Thymus (tissue), 11 donors: ENCODE data around the gene HMOX2. TPM values are rescaled to one million over a fixed set of nuclear protein-coding genes. Genes with fewer than 3 reads are reported as not detected.
A peak's percentile ranks its signal among the peaks of the same experiment; 100 is the strongest.

Source experiments
- DNase-seq, 9 donors: peaks; one replicate each; pipeline ENCODE4 v3.0.0-alpha.2; 2013; ENCODE audit warnings: low spot score in 9 of 9, low read depth in 6 of 9, missing footprints in 1 of 9
- H3K27ac ChIP-seq, 2 donors: one replicate each; pipeline ENCODE4 v1.5.1; 2013; ENCODE audit warnings: control low read depth in 1 of 2, low read depth in 1 of 2, low read length in 1 of 2, mild to moderate bottlenecking in 1 of 2, moderate library complexity in 1 of 2
- H3K27me3 ChIP-seq, 2 donors: one replicate each; pipeline ENCODE4 v1.5.1; 2013; ENCODE audit warnings: low read length in 1 of 2; ENCODE audit not compliant: control insufficient read depth in 2 of 2, insufficient read depth in 1 of 2
- H3K36me3 ChIP-seq, 2 donors: one replicate each; pipeline ENCODE4 v1.5.1; 2013; ENCODE audit warnings: low read length in 1 of 2, mild to moderate bottlenecking in 1 of 2, moderate library complexity in 1 of 2; ENCODE audit not compliant: control insufficient read depth in 2 of 2, insufficient read depth in 2 of 2
- H3K4me1 ChIP-seq, 2 donors: one replicate each; pipeline ENCODE4 v1.5.1; 2013; ENCODE audit warnings: low read length in 2 of 2; ENCODE audit not compliant: control insufficient read depth in 2 of 2, insufficient read depth in 2 of 2
- H3K4me3 ChIP-seq, 2 donors: one replicate each; pipeline ENCODE4 v1.5.1; 2013; ENCODE audit warnings: low read length in 2 of 2, control low read depth in 1 of 2, mild to moderate bottlenecking in 1 of 2
- H3K9me3 ChIP-seq, 2 donors: one replicate each; pipeline ENCODE4 v1.5.1; 2013; ENCODE audit warnings: low read length in 1 of 2, mild to moderate bottlenecking in 1 of 2; ENCODE audit not compliant: control insufficient read depth in 2 of 2, insufficient read depth in 1 of 2
- WGBS: extraction: QIAGEN DNeasy Blood & Tissue Kit; methylation state at CpG from one replicate; pipeline ENCODE4 v1.1.7; 2013; 5-methylcytosine and 5-hydroxymethylcytosine counted together
- polyA plus RNA-seq: library from polyadenylated mRNA; stranded (reverse); fragments of 200-250 nt; gene quantifications from one replicate; pipeline ENCODE4 v1.2.3, GENCODE V29; 2013
- total RNA-seq: library from RNA; stranded (reverse); fragments of 120-200 nt; gene quantifications from one replicate; pipeline ENCODE4 v1.2.4, GENCODE V29; 2013
- donor health status: healthy.

Gene HMOX2
- total and polyA plus RNA-seq, 2 donors = 38.3 to 54.0 TPM

DNA sequence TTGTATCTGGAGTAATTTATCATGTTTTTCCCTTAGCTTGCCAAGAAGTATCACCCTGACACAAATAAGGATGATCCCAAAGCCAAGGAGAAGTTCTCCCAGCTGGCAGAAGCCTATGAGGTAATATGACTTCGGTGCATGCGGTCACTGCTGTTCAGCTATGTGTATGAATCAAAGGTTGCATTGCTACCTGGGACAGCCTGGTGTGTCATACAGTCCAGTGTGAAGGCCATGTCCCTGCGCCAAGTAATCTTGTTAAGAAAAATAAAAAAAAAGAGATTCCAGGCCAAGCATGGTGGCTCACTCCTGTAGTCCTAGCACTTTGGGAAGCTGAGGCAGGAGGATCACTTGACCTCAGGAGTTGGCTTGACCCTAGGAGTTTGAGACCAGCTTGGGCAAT is 38.8 kb upstream of the HMOX2 start:
- DNase-seq = no peak
- H3K4me1 ChIP-seq = no peaks in the 10 kb centered on the region
- no peak overlapping the region for H3K27ac ChIP-seq
- no peaks in the 10 kb centered on the region for H3K9me3 ChIP-seq
- H3K27me3 ChIP-seq = no peaks in the 10 kb centered on the region
- no peak overlapping the region for H3K4me3 ChIP-seq
- peaks cover 48 to 66% of the 10 kb centered on the region in 2 donors for H3K36me3 ChIP-seq
- WGBS = 97% methylated on average over 3 of the region's 3 CpGs

- Histone ChIP-seq H3K4me3 (no peak overlapping the region), H3K27ac (no peak overlapping the region), H3K27me3 (no peaks in the 10 kb centered on the region), H3K36me3 (peaks cover 72 to 84% of the 10 kb centered on the region in 2 donors), H3K4me1 (no peaks in the 10 kb centered on the region), H3K9me3 (no peaks in the 10 kb centered on the region)
- 98% methylated on average over 11 of the region's 11 CpGs for WGBS
- DNase-seq = no peak
Observed at GRCh38 chr16:4442371-4442770, 33.8 kb upstream of the HMOX2 start.

DNA sequence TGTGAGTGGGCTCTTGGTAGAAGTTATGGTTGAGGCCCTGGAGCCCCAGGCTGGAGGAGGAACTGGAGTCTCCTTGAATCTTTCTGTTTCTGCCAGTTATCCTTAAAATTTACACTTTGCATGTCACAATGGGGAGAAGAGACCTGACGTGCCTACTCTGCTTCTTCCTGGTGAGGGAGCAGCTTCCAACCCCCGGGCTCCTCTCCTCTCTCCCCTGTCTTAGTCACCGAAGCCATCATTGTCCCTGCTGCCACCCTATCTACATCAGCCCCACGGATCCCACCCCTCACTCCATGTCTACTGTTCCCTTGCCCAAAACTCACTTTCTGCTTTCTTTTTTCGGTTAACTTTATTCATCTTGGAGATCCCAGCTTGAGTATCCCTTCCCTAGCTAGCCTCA is 32.9 kb upstream of the HMOX2 start:
- Histone ChIP-seq H3K27me3 (no peaks in the 10 kb centered on the region), H3K4me3 (no peak overlapping the region), H3K9me3 (no peaks in the 10 kb centered on the region), H3K36me3 (peaks cover 72 to 79% of the 10 kb centered on the region in 2 donors), H3K27ac (no peak overlapping the region), H3K4me1 (no peaks in the 10 kb centered on the region)
- DNase-seq = no peak
- whole genome bisulfite sequencing = 76% methylated on average over 5 of the region's 5 CpGs

- H3K36me3 ChIP-seq = peaks cover 79 to 80% of the 10 kb centered on the region in 2 donors
- H3K27me3 ChIP-seq = no peaks in the 10 kb centered on the region
- no peak for DNase-seq
- H3K4me1 ChIP-seq = no peaks in the 10 kb centered on the region
- no peak overlapping the region for H3K4me3 ChIP-seq
- 99% methylated on average over 4 of the region's 4 CpGs for WGBS
- H3K9me3 ChIP-seq = no peaks in the 10 kb centered on the region
- H3K27ac ChIP-seq = no peak overlapping the region
Observed at GRCh38 chr16:4443986-4444385, 32.2 kb upstream of the HMOX2 start.

GRCh38 chr16:4450430-4450829 is 25.8 kb upstream of the HMOX2 start:
- Histone ChIP-seq H3K36me3 (peaks cover 74 to 77% of the 10 kb centered on the region in 2 donors), H3K4me1 (no peaks in the 10 kb centered on the region), H3K27me3 (no peaks in the 10 kb centered on the region), H3K27ac (no peak overlapping the region), H3K9me3 (no peaks in the 10 kb centered on the region), H3K4me3 (no peak overlapping the region)
- WGBS = 98% methylated on average over 14 of the region's 14 CpGs
- DNase-seq = no peak

- DNase-seq = no peak
- WGBS = 96% methylated on average over 14 of the region's 14 CpGs
- no peak overlapping the region for H3K27ac ChIP-seq
Observed at GRCh38 chr16:4450931-4451519, 25.2 kb upstream of the HMOX2 start.

GRCh38 chr16:4452674-4453073 is 23.5 kb upstream of the HMOX2 start:
- Histone ChIP-seq H3K36me3 (peaks cover 69 to 71% of the 10 kb centered on the region in 2 donors), H3K27me3 (no peaks in the 10 kb centered on the region), H3K27ac (no peak overlapping the region), H3K4me1 (no peaks in the 10 kb centered on the region), H3K4me3 (no peak overlapping the region), H3K9me3 (no peaks in the 10 kb centered on the region)
- 99% methylated on average over 5 of the region's 5 CpGs for WGBS
- DNase-seq = no peak

More at GRCh38 chr16:4450931-4451519, 25.2 kb upstream of the HMOX2 start:
- H3K27me3 ChIP-seq = no peaks in the 10 kb centered on the region
- no peaks in the 10 kb centered on the region for H3K9me3 ChIP-seq
- H3K36me3 ChIP-seq = peaks cover 75 to 80% of the 10 kb centered on the region in 2 donors
- no peaks in the 10 kb centered on the region for H3K4me1 ChIP-seq
- no peak overlapping the region for H3K4me3 ChIP-seq

DNA sequence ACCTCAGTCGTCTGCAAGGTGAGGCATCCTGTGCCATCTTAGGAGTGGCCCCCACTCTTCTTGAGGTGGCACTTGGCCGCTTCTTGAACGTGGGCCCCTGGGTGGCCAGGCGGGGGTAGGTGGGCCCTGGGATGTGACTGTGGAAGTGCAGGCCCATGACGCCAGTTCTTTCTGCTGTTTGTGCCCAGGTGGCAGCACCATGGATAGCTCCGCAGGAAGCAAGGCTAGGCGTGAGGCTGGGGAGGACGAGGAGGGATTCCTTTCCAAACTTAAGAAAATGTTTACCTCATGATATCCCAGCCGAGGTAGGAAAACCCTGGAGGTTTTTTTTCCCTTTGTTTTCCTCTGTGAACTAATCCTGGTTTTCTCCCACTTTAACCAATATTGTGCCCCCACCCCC is 21.6 kb upstream of the HMOX2 start:
- peaks cover 63 to 66% of the 10 kb centered on the region in 2 donors for H3K36me3 ChIP-seq
- H3K4me1 ChIP-seq = no peaks in the 10 kb centered on the region
- peak in 2 of 9 donors; percentile 13 to 16 for DNase-seq
- no peaks in the 10 kb centered on the region for H3K27me3 ChIP-seq
- H3K9me3 ChIP-seq = no peaks in the 10 kb centered on the region
- WGBS = 93% methylated on average over 9 of the region's 9 CpGs
- no peak overlapping the region for H3K27ac ChIP-seq
- no peak overlapping the region for H3K4me3 ChIP-seq

GRCh38 chr16:4455081-4455480 is 21.1 kb upstream of the HMOX2 start:
- no peaks in the 10 kb centered on the region for H3K27me3 ChIP-seq
- no peak for DNase-seq
- 96% methylated on average over 14 of the region's 14 CpGs for WGBS

More at GRCh38 chr16:4455081-4455480, 21.1 kb upstream of the HMOX2 start:
- Histone ChIP-seq H3K36me3 (peaks cover 60 to 62% of the 10 kb centered on the region in 2 donors), H3K27ac (no peak overlapping the region), H3K9me3 (no peaks in the 10 kb centered on the region), H3K4me3 (no peak overlapping the region), H3K4me1 (no peaks in the 10 kb centered on the region)
